Midbrain (tissue), 1 donor: ENCODE measurements around the gene NES.

Source experiments
- DNase-seq: peaks from one replicate; lab custom pipeline; 2025; lab: John Stamatoyannopoulos, UW

The NES gene, protein sequence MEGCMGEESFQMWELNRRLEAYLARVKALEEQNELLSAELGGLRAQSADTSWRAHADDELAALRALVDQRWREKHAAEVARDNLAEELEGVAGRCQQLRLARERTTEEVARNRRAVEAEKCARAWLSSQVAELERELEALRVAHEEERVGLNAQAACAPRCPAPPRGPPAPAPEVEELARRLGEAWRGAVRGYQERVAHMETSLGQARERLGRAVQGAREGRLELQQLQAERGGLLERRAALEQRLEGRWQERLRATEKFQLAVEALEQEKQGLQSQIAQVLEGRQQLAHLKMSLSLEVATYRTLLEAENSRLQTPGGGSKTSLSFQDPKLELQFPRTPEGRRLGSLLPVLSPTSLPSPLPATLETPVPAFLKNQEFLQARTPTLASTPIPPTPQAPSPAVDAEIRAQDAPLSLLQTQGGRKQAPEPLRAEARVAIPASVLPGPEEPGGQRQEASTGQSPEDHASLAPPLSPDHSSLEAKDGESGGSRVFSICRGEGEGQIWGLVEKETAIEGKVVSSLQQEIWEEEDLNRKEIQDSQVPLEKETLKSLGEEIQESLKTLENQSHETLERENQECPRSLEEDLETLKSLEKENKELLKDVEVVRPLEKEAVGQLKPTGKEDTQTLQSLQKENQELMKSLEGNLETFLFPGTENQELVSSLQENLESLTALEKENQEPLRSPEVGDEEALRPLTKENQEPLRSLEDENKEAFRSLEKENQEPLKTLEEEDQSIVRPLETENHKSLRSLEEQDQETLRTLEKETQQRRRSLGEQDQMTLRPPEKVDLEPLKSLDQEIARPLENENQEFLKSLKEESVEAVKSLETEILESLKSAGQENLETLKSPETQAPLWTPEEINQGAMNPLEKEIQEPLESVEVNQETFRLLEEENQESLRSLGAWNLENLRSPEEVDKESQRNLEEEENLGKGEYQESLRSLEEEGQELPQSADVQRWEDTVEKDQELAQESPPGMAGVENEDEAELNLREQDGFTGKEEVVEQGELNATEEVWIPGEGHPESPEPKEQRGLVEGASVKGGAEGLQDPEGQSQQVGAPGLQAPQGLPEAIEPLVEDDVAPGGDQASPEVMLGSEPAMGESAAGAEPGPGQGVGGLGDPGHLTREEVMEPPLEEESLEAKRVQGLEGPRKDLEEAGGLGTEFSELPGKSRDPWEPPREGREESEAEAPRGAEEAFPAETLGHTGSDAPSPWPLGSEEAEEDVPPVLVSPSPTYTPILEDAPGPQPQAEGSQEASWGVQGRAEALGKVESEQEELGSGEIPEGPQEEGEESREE (N-terminal part only)

DNA sequence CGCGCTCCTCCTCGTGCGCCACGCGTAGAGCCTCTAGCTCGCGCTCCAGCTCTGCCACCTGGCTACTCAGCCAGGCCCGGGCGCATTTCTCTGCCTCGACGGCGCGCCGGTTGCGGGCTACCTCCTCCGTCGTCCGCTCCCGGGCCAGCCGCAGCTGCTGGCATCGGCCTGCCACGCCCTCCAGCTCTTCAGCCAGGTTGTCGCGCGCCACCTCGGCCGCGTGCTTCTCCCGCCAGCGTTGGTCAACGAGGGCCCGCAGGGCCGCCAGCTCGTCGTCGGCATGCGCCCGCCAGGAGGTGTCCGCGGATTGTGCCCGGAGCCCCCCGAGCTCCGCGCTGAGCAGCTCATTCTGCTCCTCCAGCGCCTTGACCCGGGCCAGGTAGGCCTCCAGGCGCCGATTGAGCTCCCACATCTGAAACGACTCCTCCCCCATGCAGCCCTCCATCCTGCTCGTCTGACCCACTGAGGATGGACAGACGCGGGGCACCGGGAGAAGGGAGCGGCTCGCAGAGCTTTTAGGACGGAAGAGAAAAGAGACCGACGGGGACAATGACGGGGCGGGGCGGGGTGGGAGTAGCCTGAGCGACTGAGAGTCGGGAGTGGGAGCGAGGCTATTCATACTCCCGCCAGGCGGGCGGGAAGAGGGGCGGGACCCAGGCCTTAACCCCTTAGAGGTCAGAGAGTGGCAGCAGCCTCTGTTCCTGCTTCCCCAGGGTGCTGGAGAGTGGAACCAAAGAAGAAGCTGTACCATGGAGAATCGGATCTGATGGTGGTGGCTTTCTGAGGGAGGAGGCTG is at the start of gene NES:
TSS of gene NES (minus strand) at position 588 of the 796 bp plus-strand sequence. CDS start at position 445, 143 bp downstream.
- DNase-seq: peak; percentile 37

DNA sequence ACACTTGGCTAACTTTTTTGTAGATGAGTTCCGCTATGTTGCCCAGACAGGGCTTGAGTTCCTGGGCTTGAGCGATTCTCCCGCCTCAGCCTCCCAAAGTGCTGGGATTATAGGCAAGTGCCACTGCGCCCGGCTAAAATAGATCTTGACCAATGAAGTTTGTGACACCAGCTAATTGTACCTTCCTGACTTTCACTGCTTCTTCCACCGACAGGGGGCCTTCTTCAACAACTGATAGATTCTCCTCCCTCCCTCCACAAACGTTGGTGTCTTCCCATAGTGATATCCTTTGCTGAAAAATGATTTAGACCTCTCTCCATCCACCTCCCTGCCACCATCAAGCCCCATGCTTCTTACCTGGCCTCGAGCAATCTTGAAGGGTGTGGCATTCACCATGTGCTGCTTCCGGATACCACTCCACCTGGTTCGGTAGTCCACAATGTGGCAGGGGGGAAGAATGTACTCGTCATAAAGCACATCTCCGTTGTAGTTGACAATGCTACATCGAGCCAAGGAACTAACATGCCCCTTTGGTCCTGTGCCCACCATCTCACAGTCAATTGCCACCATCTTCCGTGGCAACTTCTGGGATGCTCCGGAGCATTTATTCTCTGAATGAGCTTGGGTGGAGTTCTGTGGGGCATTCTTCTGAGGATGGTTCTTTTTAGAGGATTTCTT is 49.5 kb upstream of the NES start:
- DNase-seq: peak; percentile 16

DNA sequence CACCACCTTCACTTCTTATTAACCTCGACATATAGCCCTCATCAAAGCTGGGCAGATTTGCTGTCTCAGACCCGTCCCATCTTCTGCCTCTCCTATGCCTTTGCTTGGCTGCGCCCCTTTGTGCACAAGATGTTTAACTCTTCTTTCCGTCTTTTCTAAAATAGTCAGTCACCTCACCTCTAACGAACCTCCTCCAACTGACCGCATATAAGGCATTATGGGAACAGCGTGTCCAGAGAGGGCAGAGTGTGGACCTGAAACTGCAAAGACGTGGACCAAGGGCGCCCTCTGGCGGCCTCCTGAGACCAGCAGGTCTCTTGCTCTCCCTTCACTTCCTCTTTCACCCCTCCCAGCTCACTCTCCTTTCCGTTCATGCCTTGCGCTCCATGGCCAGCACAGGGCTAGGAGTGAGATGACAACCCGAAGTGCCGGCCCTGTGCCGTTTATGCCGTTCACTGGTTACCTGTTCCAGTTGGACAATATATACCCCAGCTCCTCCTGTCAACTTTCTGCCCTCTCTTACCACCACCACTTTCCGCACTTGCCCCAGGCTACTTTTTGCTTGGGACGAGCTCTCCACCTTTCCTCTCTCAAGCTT is 48.6 kb upstream of the NES start:
- DNase-seq: peak; percentile 87

DNA sequence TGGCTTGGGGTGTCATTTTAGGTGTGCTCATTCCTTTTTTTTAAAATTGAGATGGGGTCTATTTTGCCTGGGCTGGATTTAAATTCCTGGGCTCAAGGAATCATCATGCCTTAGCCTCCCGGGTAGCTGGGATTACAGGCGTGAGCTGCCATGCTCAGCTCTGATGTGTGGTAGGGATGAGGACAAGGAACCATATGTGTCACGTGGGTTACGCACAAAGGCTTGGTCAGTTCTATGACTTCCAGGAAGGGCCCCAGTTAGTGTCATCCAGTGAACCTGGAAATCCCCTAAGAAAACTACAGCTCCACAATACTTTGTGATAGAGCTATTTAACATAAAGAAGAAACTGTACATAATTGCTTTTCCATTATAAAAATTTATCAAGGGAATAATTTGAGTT is 44.3 kb upstream of the NES start:
- no peak for DNase-seq

DNA sequence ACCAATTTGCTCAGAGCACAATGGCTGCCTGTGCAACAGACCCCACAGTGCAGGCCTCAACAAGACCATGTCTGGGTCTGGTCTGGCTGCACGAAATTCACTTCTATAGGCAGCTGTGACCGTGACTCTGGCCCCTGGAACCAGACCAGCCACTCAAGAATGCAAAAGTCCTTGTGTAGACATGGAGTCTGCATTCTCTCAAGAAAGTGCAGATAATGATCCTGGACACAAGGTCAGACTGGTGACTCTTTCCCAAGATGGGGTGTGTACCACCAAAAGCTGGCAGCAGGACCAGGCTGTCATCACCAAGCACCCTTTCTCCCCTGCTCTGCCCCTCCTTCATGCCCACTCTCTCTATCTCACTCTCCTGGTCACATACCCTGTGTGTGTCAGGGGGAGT is 43.9 kb upstream of the NES start:
- DNase-seq: no peak

DNA sequence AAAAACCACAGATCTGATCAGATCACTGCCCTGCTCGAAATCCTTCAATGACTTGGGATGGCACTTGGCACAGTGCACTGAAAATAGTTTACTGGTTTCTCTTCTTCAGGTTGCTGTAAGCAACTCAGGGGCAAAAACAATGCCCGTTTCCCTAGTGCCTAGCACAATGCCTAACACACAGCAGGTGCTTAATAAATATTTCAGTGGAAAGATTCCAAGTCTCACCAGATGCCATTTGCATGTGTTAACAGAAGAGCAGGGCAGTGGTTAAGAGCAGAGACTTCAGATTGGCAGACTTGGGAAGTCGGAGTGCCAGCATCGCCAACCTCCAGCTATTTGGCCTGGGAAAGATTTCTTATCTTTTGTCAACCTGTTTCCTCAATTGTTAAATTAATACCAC is 40.1 kb upstream of the NES start:
- DNase-seq: no peak

DNA sequence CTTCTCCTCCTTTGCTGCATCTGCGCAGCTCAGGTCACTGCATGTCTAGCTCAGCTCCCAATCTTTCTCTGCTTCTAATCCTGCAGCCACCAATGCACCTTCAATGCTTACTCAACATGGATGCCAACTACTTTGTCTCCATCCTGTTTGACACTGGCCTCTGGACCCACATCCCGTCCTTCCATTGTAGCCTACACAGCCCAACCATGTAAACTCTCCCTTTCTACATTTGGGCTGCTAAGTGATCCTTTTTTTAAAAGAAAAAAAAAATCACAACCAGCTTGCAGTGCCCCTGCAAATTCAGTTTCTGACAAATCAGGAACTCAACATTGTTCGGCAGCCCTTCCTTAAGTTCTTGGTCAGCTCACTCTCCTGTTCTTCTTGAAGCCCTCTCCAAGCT is 37.6 kb upstream of the NES start:
- no peak for DNase-seq

DNA sequence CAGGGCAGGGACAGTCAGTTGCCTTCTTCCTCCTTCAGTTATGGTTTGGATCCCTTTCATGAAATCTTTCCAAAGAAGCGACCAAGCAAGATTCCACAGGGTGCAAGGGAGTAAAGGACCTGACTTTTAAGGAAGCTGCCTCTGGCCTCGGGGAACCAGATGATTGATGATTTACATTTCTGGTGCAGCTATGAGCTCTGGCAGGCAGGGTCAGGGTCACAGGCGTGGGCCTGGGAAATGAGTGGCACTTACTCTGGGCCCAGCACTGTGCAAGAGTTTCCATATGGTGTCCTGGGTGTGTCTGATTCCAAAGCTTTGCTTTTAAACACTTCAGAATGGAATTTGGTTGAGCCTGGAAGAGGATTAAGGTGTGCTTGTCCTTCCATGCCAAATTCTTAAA is 35.4 kb upstream of the NES start:
- no peak for DNase-seq

DNA sequence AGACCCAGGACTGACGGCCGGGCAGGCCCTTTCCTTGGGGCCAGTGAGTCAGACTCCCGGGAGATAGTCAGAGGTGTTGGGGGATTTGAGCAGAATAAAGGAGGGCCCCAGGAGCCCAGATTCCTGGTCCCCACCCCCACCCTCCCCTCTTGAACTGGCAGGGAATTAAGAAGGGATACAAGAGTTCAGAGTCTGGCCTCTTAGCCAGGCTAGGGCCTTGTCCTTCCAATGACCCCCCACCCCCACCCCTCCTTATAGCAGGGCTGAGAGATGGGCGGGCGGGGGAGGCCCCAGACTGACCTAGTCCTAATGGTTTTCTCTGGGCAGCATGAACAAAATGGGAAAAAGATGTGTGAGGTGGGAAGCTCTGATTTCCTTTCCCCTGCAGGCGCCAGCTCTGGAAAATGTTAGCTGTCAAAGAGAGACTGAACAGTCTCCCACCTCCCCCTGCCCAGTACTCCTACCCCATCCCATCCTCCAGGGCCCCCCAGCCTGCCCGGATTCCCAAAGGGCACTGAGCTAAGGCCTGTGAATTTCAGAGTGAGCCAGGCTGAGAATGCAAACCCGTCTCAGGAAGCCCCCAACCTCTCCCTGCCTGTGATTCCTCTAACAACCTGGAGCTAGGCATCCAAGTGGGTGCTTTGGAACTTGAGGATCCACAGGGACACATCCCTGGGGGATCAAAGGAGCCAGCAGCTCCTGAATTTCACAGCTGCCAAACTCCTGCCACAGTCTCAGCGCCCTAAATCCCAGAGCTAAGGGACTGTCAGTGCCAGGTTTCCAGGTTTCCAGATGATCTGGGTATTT is 34.0 kb upstream of the NES start:
- no peak for DNase-seq

DNA sequence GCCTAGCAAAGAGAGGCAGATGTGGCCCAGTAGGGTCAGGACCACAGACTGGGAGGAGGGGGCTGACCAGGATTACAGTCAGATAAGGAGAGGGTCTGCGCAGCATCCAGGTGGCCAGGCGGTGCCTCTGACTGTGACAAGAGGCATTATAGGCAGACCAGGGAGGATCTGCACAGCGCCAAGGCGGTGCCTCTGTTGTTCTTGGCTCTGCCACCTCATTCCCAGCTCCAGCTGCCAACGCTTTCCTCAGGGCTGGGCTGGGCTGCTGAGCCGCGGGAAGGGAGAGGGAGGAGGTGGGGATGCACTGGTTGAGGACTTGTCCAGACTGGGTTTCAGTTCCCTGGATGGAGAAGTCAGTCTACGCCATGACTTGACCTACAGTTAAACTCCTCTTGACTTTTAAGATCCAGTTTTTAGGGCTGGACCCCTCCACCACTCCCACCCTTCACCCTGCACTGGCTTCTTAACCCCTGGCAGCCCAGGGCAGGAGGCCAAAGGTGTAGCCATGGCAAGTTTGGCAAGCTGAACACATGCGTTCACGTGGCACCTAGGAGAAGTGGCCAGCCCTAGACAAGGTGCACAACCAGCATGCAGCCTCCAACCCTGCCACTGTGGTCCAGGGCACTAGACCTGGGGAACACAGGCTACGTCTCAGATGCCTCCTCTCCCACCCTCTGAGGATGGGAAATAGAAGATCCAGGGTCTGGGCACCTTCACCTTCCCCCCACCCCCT is 32.7 kb upstream of the NES start:
- peak; percentile 13 for DNase-seq

DNA sequence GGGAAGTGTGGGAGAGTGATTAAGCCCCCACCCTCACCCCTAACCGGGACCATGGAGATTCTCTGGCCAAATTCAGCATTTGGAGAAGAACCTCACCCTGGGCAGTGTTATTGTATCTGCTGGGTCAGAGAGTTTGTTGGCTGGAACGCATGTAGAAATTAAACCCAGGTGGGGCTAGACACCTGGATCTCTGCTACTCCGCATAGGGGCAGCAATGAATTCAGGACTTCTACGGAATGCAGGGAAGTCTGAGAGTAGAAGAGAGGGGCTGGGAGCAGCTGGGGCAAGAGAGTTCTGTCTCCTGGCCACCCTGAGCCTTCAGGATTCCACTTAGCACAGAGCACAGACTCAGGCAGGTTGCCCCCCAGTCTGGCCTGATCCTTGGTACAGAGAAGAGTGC is 31.8 kb upstream of the NES start:
- no peak for DNase-seq

DNA sequence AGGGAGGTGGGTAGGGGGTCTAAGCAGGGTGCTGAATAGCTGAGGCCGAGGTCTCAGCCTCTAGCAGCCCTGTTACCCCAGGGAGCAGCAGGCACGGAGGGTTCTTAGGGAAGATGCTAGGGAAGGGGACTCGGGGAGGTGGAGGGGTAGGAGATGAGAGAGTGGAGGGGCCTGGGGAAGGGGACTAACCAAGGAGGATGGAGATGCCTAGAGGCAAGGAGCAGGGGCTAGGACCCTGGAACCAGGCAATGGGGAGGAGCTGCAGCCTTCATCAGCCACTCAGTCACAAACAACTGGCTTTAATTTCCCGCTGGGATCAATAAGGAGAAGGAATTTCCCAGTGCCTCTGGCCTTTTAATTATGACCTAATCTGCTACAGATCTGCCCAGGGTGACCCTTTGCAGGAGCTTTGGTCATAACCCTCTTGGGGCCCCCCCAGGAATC is 31.0 kb upstream of the NES start:
- no peak for DNase-seq

DNA sequence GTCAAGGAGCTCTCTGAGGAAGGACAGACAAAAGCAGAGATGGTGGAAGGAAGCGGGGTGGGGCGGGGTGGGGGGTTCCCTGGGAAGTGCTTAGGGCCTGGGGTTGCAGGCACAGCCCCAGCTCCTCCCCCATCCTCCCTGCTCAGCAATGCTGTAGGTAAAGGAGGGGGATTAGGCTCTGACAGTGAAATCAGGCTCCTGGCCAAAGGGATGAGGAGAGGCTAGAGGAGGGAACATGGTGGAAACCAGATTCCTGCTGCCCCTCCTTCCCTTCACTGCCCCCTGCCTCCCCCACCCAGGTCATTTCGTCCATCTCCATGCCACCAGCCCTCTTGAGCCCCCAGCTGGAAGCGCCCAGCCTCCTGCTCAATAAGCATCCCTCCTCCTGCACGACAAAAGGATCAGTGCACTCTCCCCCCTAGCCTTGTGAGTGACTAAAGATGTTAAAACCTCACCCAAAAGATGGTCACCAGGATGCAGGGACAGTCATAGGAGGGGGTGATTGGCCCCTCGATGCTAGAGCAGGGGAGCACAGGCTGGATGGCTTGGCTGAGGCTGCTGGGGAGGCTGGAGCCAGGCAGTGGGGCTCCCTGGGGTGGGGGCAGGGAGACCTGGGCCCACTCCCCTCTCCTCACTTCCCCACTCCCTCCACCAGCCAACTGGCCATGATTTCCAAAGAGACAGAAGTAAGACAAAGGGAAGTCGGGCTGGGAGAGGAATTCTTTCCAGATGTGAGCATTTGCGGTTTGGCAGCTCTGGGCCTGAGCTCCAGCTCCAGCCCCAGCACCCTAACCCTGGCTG is 30.4 kb upstream of the NES start:
- no peak for DNase-seq

DNA sequence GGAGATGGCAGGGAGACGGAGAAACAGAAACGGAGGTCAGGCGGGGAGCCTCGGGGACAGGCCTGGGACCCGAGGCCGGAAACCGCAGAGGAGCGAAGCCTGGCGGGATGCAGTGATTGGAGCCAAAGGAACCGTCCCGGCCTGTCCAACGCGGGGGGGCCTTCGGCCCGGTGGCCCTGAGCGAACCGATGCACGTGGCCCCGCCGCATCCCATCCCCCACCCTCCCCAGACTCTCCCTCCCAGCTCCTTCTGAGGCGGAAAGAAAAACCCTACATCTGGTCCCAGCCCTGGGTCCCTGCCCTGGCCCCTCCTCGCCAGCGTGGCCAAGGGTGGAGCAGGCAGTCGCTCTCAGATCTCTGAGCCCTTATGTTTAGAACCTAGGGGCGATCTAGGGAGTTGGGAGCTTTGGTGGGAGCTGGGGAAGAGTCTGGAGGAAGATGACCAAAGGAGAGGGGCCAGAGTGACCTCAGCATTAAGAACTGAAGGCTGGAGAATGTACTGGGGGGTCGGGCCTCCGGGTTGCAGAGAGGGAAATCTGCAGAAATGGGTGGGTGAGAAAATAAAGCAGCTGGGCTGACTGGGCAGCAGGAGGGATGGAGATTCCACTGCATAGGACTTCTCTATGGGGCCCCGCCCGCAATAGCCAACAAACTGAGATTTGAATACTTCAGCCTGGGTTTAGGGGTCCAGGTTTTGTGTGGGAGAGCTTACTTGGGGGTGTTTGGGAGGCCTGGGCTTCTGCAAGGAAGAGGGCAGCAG is 29.6 kb upstream of the NES start:
- no peak for DNase-seq

DNA sequence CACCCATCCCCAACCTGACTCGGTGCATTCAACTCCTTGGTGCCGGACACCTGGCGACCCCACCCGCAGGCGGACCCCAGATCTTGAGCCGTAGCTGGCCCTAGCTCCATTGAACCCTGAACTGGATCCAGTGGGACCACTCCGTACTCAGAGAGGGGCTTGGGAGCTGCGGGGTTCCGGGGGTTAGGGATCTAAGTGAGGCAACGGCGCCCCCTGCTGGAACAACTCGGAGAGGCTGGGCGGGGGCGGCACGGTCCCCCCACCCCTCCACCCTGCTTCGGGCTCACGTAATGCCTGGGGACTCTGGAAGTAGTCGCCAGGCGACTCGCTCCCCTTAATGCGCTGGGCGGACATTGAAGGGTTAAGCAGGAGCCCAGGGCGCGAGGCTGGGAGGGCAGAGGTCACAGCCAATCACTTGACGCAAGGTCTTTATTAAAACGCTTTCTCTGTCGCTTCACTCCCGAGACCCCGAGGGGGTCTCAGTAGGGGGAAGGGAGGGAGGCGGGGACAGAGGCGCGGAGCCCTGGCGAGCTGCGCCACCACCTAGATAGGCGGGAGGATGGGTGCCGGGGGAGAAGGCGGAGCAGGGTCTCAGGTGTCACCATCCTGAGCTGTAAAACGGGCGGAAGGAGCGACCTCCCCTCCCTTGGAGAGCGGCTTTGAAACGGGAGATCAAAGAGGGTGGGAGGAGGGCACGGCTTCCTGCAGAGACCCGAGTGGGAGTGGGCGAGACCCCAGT is 28.9 kb upstream of the NES start:
- peak; percentile 19 for DNase-seq

DNA sequence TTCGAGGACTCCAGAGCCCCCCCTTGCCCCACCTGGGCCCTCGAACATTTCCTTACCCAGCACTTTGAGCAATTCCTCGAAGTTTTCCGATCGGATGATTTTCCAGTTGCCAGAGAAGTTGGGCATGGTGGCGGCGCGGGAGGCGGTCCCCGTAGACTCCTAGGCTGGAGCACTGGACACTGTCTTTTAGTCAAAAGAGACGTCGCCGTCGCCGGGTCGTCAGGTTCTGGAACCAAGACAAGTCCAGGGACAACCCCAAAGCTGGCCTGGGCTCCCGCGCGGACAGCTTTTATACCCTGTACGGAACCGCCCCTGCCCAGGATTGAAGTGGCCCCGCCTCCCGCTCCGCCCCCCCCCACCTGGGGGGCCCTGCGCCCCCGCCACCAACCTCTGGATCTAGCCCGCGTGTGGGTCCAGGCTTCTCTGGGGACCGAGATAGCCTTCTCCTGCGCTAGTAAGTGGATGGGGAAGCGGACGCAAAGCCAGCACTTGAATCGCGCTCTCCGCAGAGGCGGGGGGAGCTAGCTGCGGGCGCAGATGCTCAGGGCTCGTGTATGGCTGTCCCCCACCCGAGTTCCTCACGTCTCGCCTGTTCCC is 28.2 kb upstream of the NES start, which contains the start of gene CRABP2:
TSS of gene CRABP2 (minus strand) at position 263 of the 597 bp plus-strand sequence. CDS start at position 126, 137 bp downstream.
- DNase-seq: no peak
